Fibroblast of skin of back (primary cell): ENCODE results near the gene STK16. TPM values are rescaled to one million over a fixed set of nuclear protein-coding genes. Genes with fewer than 3 reads are reported as not detected.
"Not testable (repeated sequence)": the region's sequence is repeated elsewhere in the genome, so short reads cannot be mapped to it uniquely, and the experiment has no call there.

ENCODE experiments used
- DNase-seq: peaks from one replicate; pipeline ENCODE4 v3.0.0-alpha.2; 2013
- polyA plus RNA-seq, 2 experiments: library from polyadenylated mRNA; unstranded; fragments of 120-200 nt; gene quantifications; one replicate each; pipeline ENCODE4 v1.2.1, GENCODE V29; 2013; ENCODE audit not compliant: insufficient read length in 2 of 2

STK16 gene
- 28.9 TPM for polyA plus RNA-seq (2013, experiment 1 of 2; ENCODE audit: insufficient read length)
- polyA plus RNA-seq (2013, experiment 2 of 2; ENCODE audit: insufficient read length): 24.2 TPM

GRCh38 chr2:219245148-219245898, at the start of gene STK16, which contains the start of gene GLB1L:
TSS of gene STK16 (plus strand) at chr2:219245479. CDS start at chr2:219246000, 521 bp downstream.
TSS of gene GLB1L (minus strand) at chr2:219245444. CDS start at chr2:219243573, 1,871 bp downstream.
- peak; percentile 92 for DNase-seq

- no peak for DNase-seq
These were observed 47.9 kb upstream of the STK16 start for GRCh38 chr2:219197388-219197787.

GRCh38 chr2:219198974-219199373, 46.3 kb upstream of the STK16 start:
- no peak for DNase-seq

- no peak for DNase-seq
These were observed 45.6 kb upstream of the STK16 start for GRCh38 chr2:219199470-219200211.

GRCh38 chr2:219200502-219201326, 44.6 kb upstream of the STK16 start:
- DNase-seq: not testable (repeated sequence)

GRCh38 chr2:219201331-219201730, 43.9 kb upstream of the STK16 start:
- DNase-seq: not testable (repeated sequence)

GRCh38 chr2:219204425-219205164, 40.7 kb upstream of the STK16 start:
- DNase-seq: no peak

- DNase-seq: no peak
These were observed 40.1 kb upstream of the STK16 start for GRCh38 chr2:219205165-219205538.

GRCh38 chr2:219205981-219206327, 39.3 kb upstream of the STK16 start:
- DNase-seq: no peak

GRCh38 chr2:219206328-219207133, 38.7 kb upstream of the STK16 start, which contains the start of gene ZFAND2B:
TSS of gene ZFAND2B (plus strand) at chr2:219206782. CDS start at chr2:219206988, 206 bp downstream.
- DNase-seq: peak; percentile 93

GRCh38 chr2:219207134-219207883, 38.0 kb upstream of the STK16 start:
- no peak for DNase-seq

GRCh38 chr2:219207884-219208740, 37.2 kb upstream of the STK16 start:
- DNase-seq: peak; percentile 44

- no peak for DNase-seq
These were observed 35.8 kb upstream of the STK16 start for GRCh38 chr2:219209236-219210195.

- DNase-seq: no peak
These were observed 34.9 kb upstream of the STK16 start for GRCh38 chr2:219210196-219210885.

GRCh38 chr2:219210886-219211362, 34.4 kb upstream of the STK16 start:
- DNase-seq: no peak

- DNase-seq: no peak
These were observed 32.3 kb upstream of the STK16 start for GRCh38 chr2:219213026-219213415.

GRCh38 chr2:219213486-219214071, 31.7 kb upstream of the STK16 start:
- DNase-seq: no peak
